HG02642 (cell line): Measurements from ENCODE around the gene LCOR.
"Not testable (repeated sequence)": the region's sequence is repeated elsewhere in the genome, so short reads cannot be mapped to it uniquely, and the experiment has no call there.

Experiments used
- ATAC-seq: cut with Tn5 transposase; IDR thresholded peaks from one replicate; pipeline ENCODE4 v1.9.1; 2021; ENCODE audit warnings: mild to moderate bottlenecking; ENCODE audit not compliant: unreplicated experiment, poor library complexity

LCOR gene

GRCh38 chr10:96835899-96836298 is 3.8 kb downstream of the LCOR start:
- ATAC-seq: no peak

- ATAC-seq: no peak
Observed at GRCh38 chr10:96838529-96838928, 6.4 kb downstream of the LCOR start.

GRCh38 chr10:96840841-96841518 is 8.9 kb downstream of the LCOR start:
- ATAC-seq: no peak

- ATAC-seq: no peak
Observed at GRCh38 chr10:96842896-96843723, 11.0 kb downstream of the LCOR start.

- ATAC-seq: no peak
Observed at GRCh38 chr10:96843823-96844222, 11.7 kb downstream of the LCOR start.

- no peak for ATAC-seq
Observed at GRCh38 chr10:96846395-96846794, 14.3 kb downstream of the LCOR start.

- ATAC-seq: no peak
Observed at GRCh38 chr10:96846926-96847325, 14.8 kb downstream of the LCOR start.

GRCh38 chr10:96847356-96847755 is 15.3 kb downstream of the LCOR start:
- ATAC-seq: not testable (repeated sequence)

- no peak for ATAC-seq
Observed at GRCh38 chr10:96850113-96850512, 18.0 kb downstream of the LCOR start.

- ATAC-seq: no peak
Observed at GRCh38 chr10:96850825-96851224, 18.7 kb downstream of the LCOR start.

- no peak for ATAC-seq
Observed at GRCh38 chr10:96851281-96851680, 19.2 kb downstream of the LCOR start.

- no peak for ATAC-seq
Observed at GRCh38 chr10:96856317-96856716, 24.2 kb downstream of the LCOR start.

GRCh38 chr10:96857301-96858012 is 25.4 kb downstream of the LCOR start:
- ATAC-seq: no peak

- no peak for ATAC-seq
Observed at GRCh38 chr10:96858038-96858705, 26.1 kb downstream of the LCOR start.

GRCh38 chr10:96858706-96859050 is 26.6 kb downstream of the LCOR start:
- no peak for ATAC-seq

- no peak for ATAC-seq
Observed at GRCh38 chr10:96860631-96861277, 28.7 kb downstream of the LCOR start.

- peak; percentile 57 for ATAC-seq
Observed at GRCh38 chr10:96863922-96864543, 31.9 kb downstream of the LCOR start.

GRCh38 chr10:96873086-96873485 is 41.0 kb downstream of the LCOR start:
- ATAC-seq: no peak

- ATAC-seq: no peak
Observed at GRCh38 chr10:96873756-96874467, 41.8 kb downstream of the LCOR start.
